NCI-H2081 treated with DMSO at 0.1 percent for 48 hours (cell line): Measurements from ENCODE around the gene STX18.
A peak's percentile ranks its signal among the peaks of the same experiment; 100 is the strongest.
"Not testable (repeated sequence)": the region's sequence is repeated elsewhere in the genome, so short reads cannot be mapped to it uniquely, and the experiment has no call there.

Source experiments
- DNase-seq: peaks from one replicate; lab custom pipeline; 2025; lab: John Stamatoyannopoulos, UW

The STX18 gene

GRCh38 chr4:4541661-4542570 is at the start of gene STX18:
Gene STX18 (minus strand): TSS chr4:4542048. CDS start chr4:4541964, 84 bp downstream.
- DNase-seq = peak; percentile 47

GRCh38 chr4:4591071-4591470 is 49.2 kb upstream of the STX18 start:
- DNase-seq = no peak

- no peak for DNase-seq
Measured at GRCh38 chr4:4590546-4590945, 48.7 kb upstream of the STX18 start.

GRCh38 chr4:4585012-4585670 is 43.3 kb upstream of the STX18 start:
- no peak for DNase-seq

GRCh38 chr4:4583606-4584005 is 41.8 kb upstream of the STX18 start:
- DNase-seq = no peak

GRCh38 chr4:4582653-4583052 is 40.8 kb upstream of the STX18 start:
- DNase-seq = no peak

- DNase-seq = no peak
Measured at GRCh38 chr4:4580494-4580893, 38.6 kb upstream of the STX18 start.

- DNase-seq = no peak
Measured at GRCh38 chr4:4578981-4579380, 37.1 kb upstream of the STX18 start.

GRCh38 chr4:4577359-4577875 is 35.6 kb upstream of the STX18 start:
- no peak for DNase-seq

- no peak for DNase-seq
Measured at GRCh38 chr4:4575284-4576211, 33.7 kb upstream of the STX18 start.

- no peak for DNase-seq
Measured at GRCh38 chr4:4574792-4575191, 32.9 kb upstream of the STX18 start.

- no peak for DNase-seq
Measured at GRCh38 chr4:4574052-4574451, 32.2 kb upstream of the STX18 start.

- DNase-seq = no peak
Measured at GRCh38 chr4:4572821-4573220, 31.0 kb upstream of the STX18 start.

GRCh38 chr4:4569861-4570260 is 28.0 kb upstream of the STX18 start:
- not testable (repeated sequence) for DNase-seq

GRCh38 chr4:4568806-4569427 is 27.1 kb upstream of the STX18 start:
- no peak for DNase-seq

GRCh38 chr4:4566359-4566758 is 24.5 kb upstream of the STX18 start:
- DNase-seq = not testable (repeated sequence)

GRCh38 chr4:4564522-4564921 is 22.7 kb upstream of the STX18 start:
- DNase-seq = no peak

GRCh38 chr4:4560642-4561041 is 18.8 kb upstream of the STX18 start:
- no peak for DNase-seq

- DNase-seq = no peak
Measured at GRCh38 chr4:4560136-4560535, 18.3 kb upstream of the STX18 start.

GRCh38 chr4:4559596-4559995 is 17.7 kb upstream of the STX18 start:
- no peak for DNase-seq

- DNase-seq = no peak
Measured at GRCh38 chr4:4558881-4559280, 17.0 kb upstream of the STX18 start.

GRCh38 chr4:4555916-4556315 is 14.1 kb upstream of the STX18 start:
- DNase-seq = no peak
